ENCODE results near the gene PDE3B. TPM values are rescaled to one million over a fixed set of nuclear protein-coding genes. Genes with fewer than 3 reads are reported as not detected.
"Not testable (repeated sequence)": the region's sequence is repeated elsewhere in the genome, so short reads cannot be mapped to it uniquely, and the experiment has no call there.

PDE3B gene
- total RNA-seq, 2 donors from 2014 or later: 21.5 to 23.6 TPM

DNA sequence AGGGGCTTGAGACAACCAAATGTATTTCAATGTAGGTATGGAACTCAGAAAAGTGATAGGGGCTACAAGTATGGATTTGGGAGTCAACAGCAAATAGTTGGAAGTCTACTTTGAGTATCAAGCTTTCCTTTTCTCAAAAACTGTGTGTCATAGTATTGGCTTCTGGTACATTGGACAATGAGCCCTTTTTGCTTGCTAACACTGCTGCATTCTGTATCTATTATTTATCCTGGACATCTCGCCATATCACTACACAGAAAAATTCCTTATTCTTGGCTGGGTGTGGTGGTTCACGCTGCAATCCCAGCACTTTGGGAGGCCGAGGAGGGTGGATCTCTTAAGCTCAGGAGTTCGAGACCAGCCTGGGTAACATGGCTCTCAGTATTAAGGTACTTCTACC lies 230.0 kb downstream of the PDE3B start:
- intact Hi-C loops (cut with DNase I): no loop called here
- no peaks in the 10 kb centered on the region for H3K36me3 ChIP-seq
- TF ChIP-seq, protein P1, sequence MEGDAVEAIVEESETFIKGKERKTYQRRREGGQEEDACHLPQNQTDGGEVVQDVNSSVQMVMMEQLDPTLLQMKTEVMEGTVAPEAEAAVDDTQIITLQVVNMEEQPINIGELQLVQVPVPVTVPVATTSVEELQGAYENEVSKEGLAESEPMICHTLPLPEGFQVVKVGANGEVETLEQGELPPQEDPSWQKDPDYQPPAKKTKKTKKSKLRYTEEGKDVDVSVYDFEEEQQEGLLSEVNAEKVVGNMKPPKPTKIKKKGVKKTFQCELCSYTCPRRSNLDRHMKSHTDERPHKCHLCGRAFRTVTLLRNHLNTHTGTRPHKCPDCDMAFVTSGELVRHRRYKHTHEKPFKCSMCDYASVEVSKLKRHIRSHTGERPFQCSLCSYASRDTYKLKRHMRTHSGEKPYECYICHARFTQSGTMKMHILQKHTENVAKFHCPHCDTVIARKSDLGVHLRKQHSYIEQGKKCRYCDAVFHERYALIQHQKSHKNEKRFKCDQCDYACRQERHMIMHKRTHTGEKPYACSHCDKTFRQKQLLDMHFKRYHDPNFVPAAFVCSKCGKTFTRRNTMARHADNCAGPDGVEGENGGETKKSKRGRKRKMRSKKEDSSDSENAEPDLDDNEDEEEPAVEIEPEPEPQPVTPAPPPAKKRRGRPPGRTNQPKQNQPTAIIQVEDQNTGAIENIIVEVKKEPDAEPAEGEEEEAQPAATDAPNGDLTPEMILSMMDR (IDR thresholded peaks at IDR 0.05): no peak

DNA sequence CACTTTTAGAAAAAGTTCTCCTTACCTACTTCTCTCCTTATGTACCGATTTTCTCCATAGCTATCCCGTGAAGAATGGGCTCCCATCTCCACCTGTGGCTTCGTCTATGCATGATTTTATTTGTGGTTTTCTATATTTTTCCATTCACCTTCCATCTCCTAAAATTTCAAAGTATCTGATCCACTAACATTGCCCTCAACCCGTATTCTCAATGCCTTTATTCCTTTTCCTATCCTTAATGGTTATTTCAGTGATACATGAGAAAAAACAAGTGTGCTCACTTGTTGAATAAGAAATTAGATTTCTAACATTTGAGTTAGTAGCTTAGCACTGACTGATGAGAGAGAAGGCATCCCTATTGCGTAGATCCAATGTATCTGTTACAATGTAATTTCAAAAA lies 231.6 kb downstream of the PDE3B start:
- H3K36me3 ChIP-seq: no peaks in the 10 kb centered on the region
- DNase-seq: no peak
- intact Hi-C loops (cut with DNase I): no loop called here
- TF ChIP-seq, protein P1 (IDR thresholded peaks at IDR 0.05): no peak
- no peaks in the 10 kb centered on the region for H3K9me3 ChIP-seq
- H3K4me1 ChIP-seq: no peaks in the 10 kb centered on the region
- no peaks in the 10 kb centered on the region for H3K27me3 ChIP-seq
- H3K4me3 ChIP-seq: no peak overlapping the region
- no peak overlapping the region for H3K27ac ChIP-seq
- no peak overlapping the region for H3K9ac ChIP-seq (ENCODE audit: low read depth in 2 of 2, low read length in 2 of 2)

More for the DNA sequence above, 230.0 kb downstream of the PDE3B start:
- DNase-seq: no peak
- no peak overlapping the region for H3K27ac ChIP-seq
- H3K4me3 ChIP-seq: no peak overlapping the region
- no peaks in the 10 kb centered on the region for H3K27me3 ChIP-seq
- no peaks in the 10 kb centered on the region for H3K9me3 ChIP-seq
- H3K4me1 ChIP-seq: no peaks in the 10 kb centered on the region
- H3K9ac ChIP-seq (ENCODE audit: low read depth in 2 of 2, low read length in 2 of 2): no peak overlapping the region

DNA sequence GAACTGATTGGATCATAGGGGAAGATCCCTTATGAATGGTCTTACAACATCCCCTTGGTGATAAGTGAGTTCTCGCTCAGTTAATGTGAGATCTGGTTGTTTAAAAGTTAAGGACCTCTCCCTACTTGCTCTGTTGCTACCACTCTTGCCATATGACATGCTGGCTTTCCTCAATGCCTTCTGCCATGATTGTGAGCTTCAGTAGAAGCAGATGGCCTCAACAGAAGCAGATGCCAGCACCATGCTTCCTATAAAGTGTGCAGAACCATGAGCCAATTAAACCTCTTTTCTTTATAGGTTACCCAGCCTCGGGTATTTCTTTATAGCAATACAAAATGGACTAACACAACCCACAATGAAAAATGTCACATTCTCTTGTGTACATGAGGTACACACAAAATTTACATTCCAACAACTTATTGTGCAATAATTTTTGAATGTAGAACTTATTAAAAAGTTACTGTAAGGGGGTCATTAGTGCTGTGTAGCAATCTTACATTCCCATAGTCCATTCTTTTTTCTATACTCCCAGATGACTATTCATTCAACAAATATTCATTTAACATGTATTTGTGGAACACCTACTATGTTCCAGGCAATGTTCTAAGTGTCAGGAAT lies 238.1 kb downstream of the PDE3B start:
- Histone ChIP-seq H3K4me3 (no peak overlapping the region), H3K9ac (ENCODE audit: low read depth in 2 of 2, low read length in 2 of 2) (no peak overlapping the region), H3K36me3 (no peaks in the 10 kb centered on the region), H3K27me3 (no peaks in the 10 kb centered on the region), H3K9me3 (no peaks in the 10 kb centered on the region), H3K27ac (no peak overlapping the region), H3K4me1 (no peaks in the 10 kb centered on the region)
- no peak for DNase-seq
- TF ChIP-seq, protein P1 (IDR thresholded peaks at IDR 0.05): no peak
- intact Hi-C loops (cut with DNase I): no loop called here

DNA sequence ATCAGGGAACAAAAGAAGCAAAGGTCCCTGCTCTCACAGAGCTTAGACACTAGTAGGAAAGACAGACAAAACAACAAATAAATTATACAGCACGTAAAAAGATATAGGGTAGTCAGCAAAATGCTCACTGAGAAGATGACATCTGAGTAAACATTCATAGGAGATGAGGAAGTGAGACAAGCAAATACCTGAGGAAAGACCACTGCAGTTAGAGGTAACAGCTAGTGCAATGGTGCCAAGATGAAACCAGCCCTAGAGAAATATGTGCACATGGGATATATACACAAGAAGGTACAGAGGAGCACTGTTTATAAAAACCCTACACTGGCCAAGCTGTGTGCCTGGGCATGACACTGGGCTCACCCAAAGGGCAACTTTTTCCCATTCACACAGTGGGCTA lies 238.6 kb downstream of the PDE3B start:
- DNase-seq: no peak
- Histone ChIP-seq H3K4me3 (no peak overlapping the region), H3K27ac (no peak overlapping the region), H3K9me3 (no peaks in the 10 kb centered on the region), H3K4me1 (no peaks in the 10 kb centered on the region), H3K9ac (ENCODE audit: low read depth in 2 of 2, low read length in 2 of 2) (no peak overlapping the region), H3K36me3 (no peaks in the 10 kb centered on the region), H3K27me3 (no peaks in the 10 kb centered on the region)
- intact Hi-C loops (cut with DNase I): no loop called here
- TF ChIP-seq, protein P1 (IDR thresholded peaks at IDR 0.05): no peak

DNA sequence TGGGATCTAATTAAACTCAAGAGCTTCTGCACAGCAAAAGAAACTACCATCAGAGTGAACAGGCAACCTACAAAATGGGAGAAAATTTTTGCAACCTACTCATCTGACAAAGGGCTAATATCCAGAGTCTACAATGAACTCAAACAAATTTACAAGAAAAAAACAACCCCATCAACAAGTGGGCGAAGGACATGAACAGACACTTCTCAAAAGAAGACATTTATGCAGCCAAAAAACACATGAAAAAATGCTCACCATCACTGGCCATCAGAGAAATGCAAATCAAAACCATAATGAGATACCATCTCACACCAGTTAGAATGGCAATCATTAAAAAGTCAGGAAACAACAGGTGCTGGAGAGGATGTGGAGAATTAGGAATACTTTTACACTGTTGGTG lies 240.1 kb downstream of the PDE3B start:
- H3K4me3 ChIP-seq; H3K9ac ChIP-seq (ENCODE audit: low read depth in 2 of 2, low read length in 2 of 2); H3K27ac ChIP-seq; H3K27me3 ChIP-seq; H3K36me3 ChIP-seq; H3K4me1 ChIP-seq; DNase-seq; H3K9me3 ChIP-seq; intact Hi-C loops (cut with DNase I): not testable (repeated sequence)

DNA sequence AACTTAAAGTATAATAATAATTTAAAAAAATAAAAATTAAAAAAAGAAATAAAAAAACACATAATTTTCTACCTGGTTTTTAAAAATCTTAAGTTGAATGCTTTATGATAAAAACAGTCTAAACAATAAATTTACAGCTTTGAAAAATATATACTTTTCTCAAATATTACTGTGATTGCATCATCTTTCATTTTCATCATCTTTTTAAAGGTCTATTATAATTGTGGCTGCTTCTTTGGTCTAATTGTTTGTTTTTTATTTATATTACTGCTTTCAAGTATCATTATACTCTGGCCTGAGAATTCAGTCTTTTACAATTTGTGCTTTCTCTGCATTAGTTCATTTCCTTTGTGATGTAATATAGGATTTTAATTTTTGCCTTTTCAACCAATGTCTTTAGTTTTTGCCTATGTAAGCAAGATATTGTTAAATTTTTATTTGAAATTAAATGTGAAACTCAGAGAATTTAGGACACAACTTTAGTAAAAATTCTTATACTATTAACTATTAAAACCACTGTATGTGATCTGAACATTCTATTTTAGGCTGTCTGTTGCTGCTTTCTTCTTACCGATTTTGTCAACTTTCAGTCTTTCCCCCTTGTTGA lies 241.2 kb downstream of the PDE3B start:
- Histone ChIP-seq H3K4me1 (no peaks in the 10 kb centered on the region), H3K4me3 (no peak overlapping the region), H3K9me3 (no peaks in the 10 kb centered on the region), H3K27me3 (no peaks in the 10 kb centered on the region), H3K36me3 (no peaks in the 10 kb centered on the region), H3K9ac (ENCODE audit: low read depth in 2 of 2, low read length in 2 of 2) (no peak overlapping the region), H3K27ac (no peak overlapping the region)
- TF ChIP-seq, protein P1 (IDR thresholded peaks at IDR 0.05): no peak
- DNase-seq: no peak
- intact Hi-C loops (cut with DNase I): loop anchor here (5.0 kb wide), 1 partner anchor 362 kb away; the partner anchor contains the start of gene PSMA1

Data from colonic mucosa (tissue), 4 donors.